WTC11 (cell line): ENCODE measurements around the gene ALKBH2. TPM values are rescaled to one million over a fixed set of nuclear protein-coding genes. Genes with fewer than 3 reads are reported as not detected.

ENCODE experiments used
- ATAC-seq: fragments of 200-7000 bp; cut with Tn5 transposase; 2 replicates; pipeline ENCODE4 v1.10.0; 2021; ENCODE audit warnings: mild to moderate bottlenecking, moderate library complexity
- CTCF ChIA-PET: fragments of 300-600 bp; sonication (Branson Sonifier 250); formaldehyde crosslinking; loops from one replicate; lab custom pipeline; 2021; ENCODE audit warnings: antibody characterized with exemption; lab: Charles Lee
- POLR2A ChIA-PET: fragments of 350-600 bp; sonication (Branson Sonifier 250); formaldehyde crosslinking; loops from one replicate; lab custom pipeline; 2021; ENCODE audit warnings: antibody characterized with exemption; lab: Charles Lee
- DNase-seq: peaks from one replicate; pipeline ENCODE4 v3.0.0; 2021; ENCODE audit warnings: low spot score
- H3K27ac Mint-ChIP-seq: 2 replicates; pipeline ENCODE4 v1.8.0; 2021; ENCODE audit warnings: mixed read lengths
- H3K27me3 Mint-ChIP-seq: 2 replicates; pipeline ENCODE4 v1.8.0; 2021; ENCODE audit warnings: low read depth, mild to moderate bottlenecking, moderate library complexity, mixed read lengths
- H3K36me3 Mint-ChIP-seq: 2 replicates; pipeline ENCODE4 v1.8.0; 2021; ENCODE audit warnings: mixed read lengths
- H3K4me1 Mint-ChIP-seq: 2 replicates; pipeline ENCODE4 v1.8.0; 2022; ENCODE audit warnings: mixed read lengths
- H3K4me3 Mint-ChIP-seq: 2 replicates; pipeline ENCODE4 v1.8.0; 2021; ENCODE audit warnings: mild to moderate bottlenecking, moderate library complexity, mixed read lengths
- H3K9me3 Mint-ChIP-seq: 2 replicates; pipeline ENCODE4 v1.8.0; 2021; ENCODE audit warnings: mixed read lengths
- NR1H2 ChIP-seq: sonication (generic); formaldehyde crosslinking; IDR thresholded peaks from 2 replicates; pipeline ENCODE4 v1.9.0; 2021; ENCODE audit warnings: mild to moderate bottlenecking, moderate library complexity, missing genetic modification reagents
- ZNF121 ChIP-seq: sonication (generic); formaldehyde crosslinking; IDR thresholded peaks from 2 replicates; pipeline ENCODE4 v1.8.0; 2023; ENCODE audit warnings: missing genetic modification reagents
- total RNA-seq: library from RNA; stranded (reverse); gene quantifications from 3 replicates; pipeline ENCODE4 v1.2.3, GENCODE V29; 2021
- TF ChIP-seq, protein P1 (sequence below): fragments of 250-450 bp; sonication (Bioruptor Pico); IDR thresholded peaks from 2 replicates; pipeline ENCODE4 v1.8.0; 2021; ENCODE audit warnings: mild to moderate bottlenecking

Gene ALKBH2
- total RNA-seq, 1 experiment from 2014 or later = 15.2 TPM

DNA sequence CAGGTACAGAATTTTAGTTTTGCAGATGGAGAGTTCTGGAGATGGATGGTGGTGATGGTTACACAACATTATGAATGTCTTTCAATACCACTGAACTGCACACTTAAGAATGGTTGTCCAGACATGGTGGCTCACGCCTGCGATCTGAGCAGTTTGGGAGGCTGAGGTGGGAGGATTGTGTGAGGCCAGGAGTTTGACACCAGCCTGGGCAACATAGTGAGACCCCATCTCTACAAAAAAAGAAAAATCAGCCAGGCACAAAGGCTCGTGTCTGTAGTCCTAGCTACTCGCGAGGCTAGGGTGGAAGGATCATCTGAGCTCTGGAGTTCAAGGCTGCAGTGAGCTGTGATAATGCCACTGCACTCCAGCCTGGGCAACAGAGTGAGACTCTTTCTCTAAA is 49.0 kb downstream of the ALKBH2 start:
- POLR2A ChIA-PET = no interaction called here
- TF ChIP-seq, protein P1, sequence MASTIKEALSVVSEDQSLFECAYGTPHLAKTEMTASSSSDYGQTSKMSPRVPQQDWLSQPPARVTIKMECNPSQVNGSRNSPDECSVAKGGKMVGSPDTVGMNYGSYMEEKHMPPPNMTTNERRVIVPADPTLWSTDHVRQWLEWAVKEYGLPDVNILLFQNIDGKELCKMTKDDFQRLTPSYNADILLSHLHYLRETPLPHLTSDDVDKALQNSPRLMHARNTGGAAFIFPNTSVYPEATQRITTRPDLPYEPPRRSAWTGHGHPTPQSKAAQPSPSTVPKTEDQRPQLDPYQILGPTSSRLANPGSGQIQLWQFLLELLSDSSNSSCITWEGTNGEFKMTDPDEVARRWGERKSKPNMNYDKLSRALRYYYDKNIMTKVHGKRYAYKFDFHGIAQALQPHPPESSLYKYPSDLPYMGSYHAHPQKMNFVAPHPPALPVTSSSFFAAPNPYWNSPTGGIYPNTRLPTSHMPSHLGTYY = no peak
- TF ChIP-seq ZNF121 (CRISPR knock-in tag) (no peak), NR1H2 (CRISPR knock-in tag) (no peak)
- Mint-ChIP-seq H3K27ac (no peak overlapping the region), H3K9me3 (peaks cover 9% of the 10 kb centered on the region), H3K27me3 (peaks cover 10% of the 10 kb centered on the region; the same call in 1 of the 2 replicates), H3K4me1 (no peaks in the 10 kb centered on the region), H3K36me3 (no peaks in the 10 kb centered on the region), H3K4me3 (no peak overlapping the region)
- DNase-seq = no peak
- CTCF ChIA-PET = no interaction called here
- no peak for ATAC-seq

Other genes with a start within 250 kb of the ALKBH2 start
- gene SSH1, start 235.9 kb downstream of the ALKBH2 start, total RNA-seq = 18.7 to 23.1 TPM (median 21.3 TPM) in 3 replicates
- 0.17 TPM in 1 of 3 replicates, not detected in the others for gene DAO, start 213.4 kb downstream of the ALKBH2 start, total RNA-seq
- gene SVOP, start 72.4 kb downstream of the ALKBH2 start, total RNA-seq = 0.04 to 0.07 TPM (median 0.07 TPM) in 3 replicates
- gene USP30, start 40.9 kb downstream of the ALKBH2 start, total RNA-seq = 6.9 to 8.6 TPM (median 7.1 TPM) in 3 replicates
- gene UNG, start 4.1 kb upstream of the ALKBH2 start, total RNA-seq = 125 to 135 TPM (median 127 TPM) in 3 replicates
- 20.0 to 21.6 TPM (median 20.9 TPM) in 3 replicates for gene ACACB, start 23.1 kb upstream of the ALKBH2 start, total RNA-seq
- 0.37 to 0.92 TPM (median 0.66 TPM) in 3 replicates for gene FOXN4, start 215.8 kb upstream of the ALKBH2 start, total RNA-seq